ENCODE measurements around the gene SLC26A1. TPM values are rescaled to one million over a fixed set of nuclear protein-coding genes. Genes with fewer than 3 reads are reported as not detected.

SLC26A1 gene
- total RNA-seq, 6 experiments from 2014 or later = 9.6 to 30.9 (median 23.0) TPM

DNA sequence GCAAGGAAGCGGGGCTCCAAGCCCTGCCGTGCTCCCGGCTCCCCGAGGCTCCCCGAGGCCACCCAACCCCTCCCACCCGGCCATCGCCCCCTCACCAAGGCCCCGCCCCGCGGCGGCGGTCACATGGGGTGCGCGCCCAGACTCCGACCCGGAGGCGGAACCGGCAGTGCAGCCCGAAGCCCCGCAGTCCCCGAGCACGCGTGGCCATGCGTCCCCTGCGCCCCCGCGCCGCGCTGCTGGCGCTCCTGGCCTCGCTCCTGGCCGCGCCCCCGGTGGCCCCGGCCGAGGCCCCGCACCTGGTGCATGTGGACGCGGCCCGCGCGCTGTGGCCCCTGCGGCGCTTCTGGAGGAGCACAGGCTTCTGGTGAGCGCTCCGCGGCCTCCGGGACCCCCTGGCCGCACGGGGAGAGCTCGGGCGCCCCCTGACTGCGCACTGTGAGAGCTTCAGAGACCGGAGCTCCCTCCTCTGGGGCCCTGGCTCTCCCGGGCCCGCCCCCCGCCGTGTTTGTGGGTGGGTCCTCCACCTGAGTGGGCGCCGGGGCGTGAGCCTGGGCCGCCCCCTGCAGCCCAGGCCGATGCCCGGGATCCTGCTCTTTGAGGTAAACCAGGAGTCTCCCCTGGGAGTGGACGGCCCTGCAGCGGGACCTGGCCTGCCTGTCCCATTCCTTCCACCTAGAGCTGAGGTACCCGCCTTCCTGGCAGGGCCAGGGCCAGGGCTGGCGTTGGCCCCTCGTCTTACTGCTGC lies 6.2 kb downstream of the SLC26A1 start, which contains the start of gene IDUA:
IDUA (plus strand) TSS at position 166 of the 745 bp plus-strand sequence; CDS start at position 207, 41 bp downstream.
- H3K27ac ChIP-seq = peak within 1 kb of the TSS; percentile 16 to 81 (median 73)
- WGBS (ENCODE audit: insufficient coverage, low coverage, low lambda C conversion rate, missing lambda C conversion rate) = 0% methylated on average over 3 of the region's 69 CpGs
- DNase-seq (peak; percentile 89 to 94 (median 93)), ATAC-seq (peak; percentile 62 to 81 (median 73))
- H3K4me1 ChIP-seq = peaks cover 0 to 29% (median 13%) of the 10 kb centered on the region in 4 donors
- no peaks in the 10 kb centered on the region for H3K9me3 ChIP-seq
- peak within 1 kb of the TSS; percentile 58 to 80 (median 72) for H3K4me3 ChIP-seq
- H3K36me3 ChIP-seq = peaks cover 0 to 17% (median 4%) of the 10 kb centered on the region in 4 donors
- no peaks in the 10 kb centered on the region for H3K27me3 ChIP-seq
- TF ChIP-seq, protein P1, sequence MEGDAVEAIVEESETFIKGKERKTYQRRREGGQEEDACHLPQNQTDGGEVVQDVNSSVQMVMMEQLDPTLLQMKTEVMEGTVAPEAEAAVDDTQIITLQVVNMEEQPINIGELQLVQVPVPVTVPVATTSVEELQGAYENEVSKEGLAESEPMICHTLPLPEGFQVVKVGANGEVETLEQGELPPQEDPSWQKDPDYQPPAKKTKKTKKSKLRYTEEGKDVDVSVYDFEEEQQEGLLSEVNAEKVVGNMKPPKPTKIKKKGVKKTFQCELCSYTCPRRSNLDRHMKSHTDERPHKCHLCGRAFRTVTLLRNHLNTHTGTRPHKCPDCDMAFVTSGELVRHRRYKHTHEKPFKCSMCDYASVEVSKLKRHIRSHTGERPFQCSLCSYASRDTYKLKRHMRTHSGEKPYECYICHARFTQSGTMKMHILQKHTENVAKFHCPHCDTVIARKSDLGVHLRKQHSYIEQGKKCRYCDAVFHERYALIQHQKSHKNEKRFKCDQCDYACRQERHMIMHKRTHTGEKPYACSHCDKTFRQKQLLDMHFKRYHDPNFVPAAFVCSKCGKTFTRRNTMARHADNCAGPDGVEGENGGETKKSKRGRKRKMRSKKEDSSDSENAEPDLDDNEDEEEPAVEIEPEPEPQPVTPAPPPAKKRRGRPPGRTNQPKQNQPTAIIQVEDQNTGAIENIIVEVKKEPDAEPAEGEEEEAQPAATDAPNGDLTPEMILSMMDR (IDR thresholded peaks at IDR 0.05) = peak; percentile 42 to 60 (median 50)
- peak; percentile 70 for TF ChIP-seq POLR2A (IDR thresholded peaks at IDR 0.05)
- intact Hi-C loops (cut with DNase I) = no loop called here

DNA sequence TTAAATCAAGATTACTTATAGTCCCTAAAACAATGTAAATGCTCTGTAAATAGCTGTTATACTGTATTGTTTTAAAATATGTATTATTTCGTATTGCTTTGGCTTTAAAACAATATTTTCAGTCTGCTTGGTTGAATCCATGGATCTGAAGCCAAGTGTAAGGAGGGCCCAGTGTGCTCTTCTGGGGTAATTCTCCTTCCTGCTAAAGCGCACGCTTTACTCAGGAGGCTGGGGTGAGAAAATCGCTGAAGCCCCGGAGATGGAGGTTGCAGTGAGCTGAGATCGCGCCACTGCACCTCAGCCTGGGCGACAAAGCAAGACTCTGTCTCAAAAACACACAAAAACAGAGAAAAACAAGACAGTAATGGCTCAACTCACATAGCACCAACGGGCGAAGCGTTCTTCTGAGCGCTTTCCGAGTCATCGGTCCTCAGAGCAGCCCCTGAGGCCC lies 6.8 kb downstream of the SLC26A1 start:
- Histone ChIP-seq H3K27me3 (no peaks in the 10 kb centered on the region), H3K9me3 (no peaks in the 10 kb centered on the region), H3K4me3 (peak overlapping the region; percentile 58 to 80 (median 72)), H3K4me1 (peaks cover 0 to 27% (median 11%) of the 10 kb centered on the region in 4 donors), H3K36me3 (peaks cover 0 to 16% (median 4%) of the 10 kb centered on the region in 4 donors), H3K27ac (peak overlapping the region; percentile 16 to 81 (median 73))
- TF ChIP-seq, protein P1 (IDR thresholded peaks at IDR 0.05) = no peak
- TF ChIP-seq POLR2A (IDR thresholded peaks at IDR 0.05) = no peak
- DNase-seq (no peak), ATAC-seq (peak in 3 of 4 donors; percentile 1 to 2 (median 1))
- WGBS (ENCODE audit: insufficient coverage, low coverage, low lambda C conversion rate, missing lambda C conversion rate) = 1% methylated on average over 7 of the region's 14 CpGs
- intact Hi-C loops (cut with DNase I) = no loop called here

DNA sequence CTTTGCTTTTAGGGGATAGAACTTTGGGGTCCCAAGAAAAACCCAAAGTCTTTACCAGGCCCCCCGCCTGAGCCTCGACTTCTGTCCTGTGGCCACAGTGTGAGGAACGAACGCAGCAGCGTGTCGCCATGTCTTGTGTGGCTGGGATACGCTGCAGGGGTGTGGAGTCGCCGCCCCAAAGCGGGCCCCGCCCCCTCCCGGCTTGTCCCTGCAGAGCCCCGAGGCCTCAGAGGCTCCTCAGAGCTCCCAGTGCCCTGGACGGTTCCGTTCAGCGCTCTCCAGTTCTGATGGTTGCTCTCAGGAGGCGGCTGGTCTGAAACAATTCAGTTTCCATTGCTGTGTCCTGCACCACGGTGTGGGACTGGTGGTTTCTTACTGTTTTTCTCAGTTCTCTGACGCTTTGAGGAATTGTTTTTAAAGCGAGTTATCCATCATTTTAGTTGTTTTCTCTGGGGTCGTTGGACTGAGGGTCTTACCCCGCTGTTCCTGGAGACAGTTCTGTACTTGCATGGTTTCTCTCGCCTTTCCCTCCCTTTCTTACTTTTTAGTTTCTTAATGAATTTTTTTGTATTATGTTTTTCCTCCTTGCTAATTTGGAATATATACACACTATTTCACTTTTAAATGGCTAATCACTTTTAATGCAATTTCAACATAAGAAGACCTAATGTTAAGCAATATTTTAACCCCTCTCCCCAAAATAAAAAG lies 7.9 kb downstream of the SLC26A1 start:
- DNase-seq = peak; percentile 87 to 91 (median 90)
- peak overlapping the region in 2 of 3 donors; percentile 28 to 34 for H3K4me3 ChIP-seq
- H3K27me3 ChIP-seq = no peaks in the 10 kb centered on the region
- WGBS (ENCODE audit: insufficient coverage, low coverage, low lambda C conversion rate, missing lambda C conversion rate) = 34% methylated on average over 11 of the region's 23 CpGs
- peaks cover 0 to 5% (median 1%) of the 10 kb centered on the region in 4 donors for H3K36me3 ChIP-seq
- no peaks in the 10 kb centered on the region for H3K9me3 ChIP-seq
- H3K4me1 ChIP-seq = peaks cover 0 to 23% (median 8%) of the 10 kb centered on the region in 4 donors
- peak; percentile 68 to 82 (median 74) for ATAC-seq
- H3K27ac ChIP-seq = peak overlapping the region in 1 of 3 donors; percentile 15
- intact Hi-C loops (cut with DNase I) = no loop called here
- TF ChIP-seq, protein P1 (IDR thresholded peaks at IDR 0.05) = peak in 1 of 4 donors; percentile 7
- peak; percentile 50 for TF ChIP-seq POLR2A (IDR thresholded peaks at IDR 0.05)

DNA sequence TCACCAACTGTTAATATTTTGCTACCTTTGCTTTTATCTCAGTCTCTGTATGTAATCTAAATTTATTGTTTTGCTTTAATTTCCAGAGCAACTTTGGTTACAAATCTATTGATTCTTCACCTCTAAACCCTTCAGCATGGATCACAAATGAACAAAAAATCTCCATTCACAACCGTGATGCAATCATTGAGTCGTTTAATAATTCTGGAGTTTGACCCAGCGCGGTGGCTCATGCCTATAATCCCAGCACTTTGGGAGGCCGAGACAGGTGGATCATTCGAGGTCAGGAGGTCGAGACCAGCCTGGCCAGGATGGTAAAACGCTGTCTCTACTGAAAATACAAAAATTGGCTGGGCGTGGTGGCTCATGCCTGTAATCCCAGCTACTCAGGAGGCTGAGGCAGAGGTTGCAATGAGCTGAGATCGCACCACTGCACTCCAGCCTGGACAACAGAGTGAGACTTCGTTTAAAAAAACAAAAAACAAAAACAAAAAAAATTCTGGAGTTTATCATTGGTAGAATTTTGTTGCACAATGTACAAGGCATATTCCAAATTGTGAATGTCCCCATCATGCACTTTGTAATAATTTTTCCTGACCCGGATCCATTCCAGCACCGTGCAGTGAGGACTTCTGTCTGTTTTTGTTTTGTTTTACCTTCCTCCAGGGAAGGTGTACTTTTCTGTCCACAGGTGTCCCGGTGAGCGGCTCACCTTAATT lies 8.7 kb downstream of the SLC26A1 start:
- DNase-seq = no peak
- Histone ChIP-seq H3K27ac (peak overlapping the region in 1 of 3 donors; percentile 15), H3K9me3 (no peaks in the 10 kb centered on the region), H3K4me1 (peaks cover 0 to 23% (median 8%) of the 10 kb centered on the region in 4 donors), H3K36me3 (peaks cover 0 to 2% (median 0%) of the 10 kb centered on the region in 4 donors), H3K4me3 (peak overlapping the region in 2 of 3 donors; percentile 28 to 34), H3K27me3 (no peaks in the 10 kb centered on the region)
- WGBS (ENCODE audit: insufficient coverage, low coverage, low lambda C conversion rate, missing lambda C conversion rate) = 37% methylated on average over 15 of the region's 15 CpGs
- TF ChIP-seq, protein P1 (IDR thresholded peaks at IDR 0.05) = no peak
- TF ChIP-seq POLR2A (IDR thresholded peaks at IDR 0.05) = no peak
- ATAC-seq = peak in 2 of 4 donors; percentile 17 to 21
- intact Hi-C loops (cut with DNase I) = no loop called here
